K562 (cell line): Measurements from ENCODE around the gene SLC25A15. TPM values are rescaled to one million over a fixed set of nuclear protein-coding genes. Genes with fewer than 3 reads are reported as not detected.

ENCODE experiments used
- ATAC-seq: fragments of 200-7000 bp; cut with Tn5 transposase; 3 replicates; pipeline ENCODE4 v1.9.1; 2020; ENCODE audit warnings: moderate library complexity
- BruUV-seq: library from RNA; stranded (reverse); fragments of 400-500 nt; replicated peaks from 2 replicates; lab custom pipeline; 2021; lab: Mats Ljungman, UMichigan
- CTCF ChIA-PET: fragments of 300-600 bp; formaldehyde crosslinking; extraction: SDS; loops from one replicate; lab custom pipeline; 2021; ENCODE audit warnings: low intra/inter-chr PET ratio; lab: Yijun Ruan, JAX
- POLR2A ChIA-PET: fragments of 300-600, 350-650 bp; sonication (Branson Sonifier 250); formaldehyde crosslinking; extraction: SDS; loops from one replicate; lab custom pipeline; 2021; ENCODE audit warnings: antibody characterized with exemption, inconsistent platforms; lab: Yijun Ruan, JAX
- DNase-seq, 4 experiments: peaks; one replicate each; pipeline versions ENCODE4 v3.0.0 to v3.0.0-alpha.2; 2011 to 2018; ENCODE audit warnings: low spot score in 3 of 4, mixed read lengths in 3 of 4; ENCODE audit errors: extremely low read depth in 1 of 4
- FAIRE-seq: peaks from 2 replicates; lab custom pipeline; 2011; peaks lifted over from hg19 to GRCh38; lab: Jason Lieb, UNC
- H2AFZ ChIP-seq: 2 replicates; pipeline ENCODE4 v1.6.0; 2011; ENCODE audit warnings: low read depth, low read length, control low read depth, inconsistent platforms
- H3K27ac ChIP-seq: fragments of 200-600 bp; 3 replicates; pipeline ENCODE4 v1.8.0; 2011; ENCODE audit warnings: low read depth, mild to moderate bottlenecking, control low read depth, inconsistent platforms, low read length, moderate library complexity, mixed read lengths; ENCODE audit errors: extremely low read depth
- H3K27me3 ChIP-seq, 2 experiments: fragments of 300-600 bp in 1 of 2; 2 replicates in 1 of 2; 3 replicates in 1 of 2; pipeline versions ENCODE4 v1.6.0 to v1.8.0; 2011; ENCODE audit warnings: inconsistent platforms in 2 of 2, low read length in 2 of 2, mild to moderate bottlenecking in 1 of 2, mixed read lengths in 1 of 2, moderate library complexity in 1 of 2; ENCODE audit not compliant: control insufficient read depth in 2 of 2, insufficient read depth in 2 of 2
- H3K36me3 ChIP-seq: fragments of 300-600 bp; 3 replicates; pipeline ENCODE4 v1.8.0; 2011; ENCODE audit warnings: mild to moderate bottlenecking, low read length, inconsistent platforms; ENCODE audit not compliant: control insufficient read depth, insufficient read depth
- H3K4me1 ChIP-seq, 2 experiments: fragments of 200-600 bp in 1 of 2; replicated peaks in 1 of 2; 2 replicates in 1 of 2; 3 replicates in 1 of 2; pipeline versions ENCODE4 v1.5.1 to v1.8.0; 2011; ENCODE audit warnings: inconsistent platforms in 2 of 2, low read length in 2 of 2, mild to moderate bottlenecking in 1 of 2, mixed read lengths in 1 of 2, moderate library complexity in 1 of 2; ENCODE audit not compliant: control insufficient read depth in 2 of 2, insufficient read depth in 2 of 2
- H3K4me2 ChIP-seq: 2 replicates; pipeline ENCODE4 v1.6.1; 2011; ENCODE audit warnings: low read length, control low read depth, inconsistent platforms, mixed read lengths; ENCODE audit not compliant: insufficient read depth
- H3K4me3 ChIP-seq: fragments of 200-600 bp; sonication (generic), shearing (Covaris generic); 2 replicates; pipeline ENCODE4 v1.5.1; 2016; ENCODE audit warnings: control low read depth, inconsistent platforms
- H3K79me2 ChIP-seq: fragments of 200-600 bp; 3 replicates; pipeline ENCODE4 v1.8.0; 2011; ENCODE audit warnings: low read length, inconsistent platforms; ENCODE audit not compliant: control insufficient read depth, insufficient read depth
- H3K9ac ChIP-seq, 2 experiments: 2 replicates each; pipeline versions ENCODE4 v1.6.0 to v1.6.1; 2011; ENCODE audit warnings: low read depth in 2 of 2, low read length in 2 of 2, control low read depth in 1 of 2, inconsistent platforms in 1 of 2, mild to moderate bottlenecking in 1 of 2, mixed read lengths in 1 of 2; ENCODE audit not compliant: insufficient read depth in 1 of 2
- H3K9me1 ChIP-seq: one replicate; pipeline ENCODE4 v1.6.0; 2011; ENCODE audit warnings: inconsistent platforms, mild to moderate bottlenecking, low read length, moderate library complexity; ENCODE audit not compliant: control insufficient read depth, insufficient read depth
- H3K9me3 ChIP-seq: replicated peaks from 2 replicates; pipeline ENCODE4 v1.5.1; 2011; ENCODE audit warnings: low read depth, low read length, inconsistent platforms; ENCODE audit not compliant: control insufficient read depth, insufficient read depth
- H4K20me1 ChIP-seq: replicated peaks from 2 replicates; pipeline ENCODE4 v1.6.1; 2011; ENCODE audit warnings: low read length, inconsistent platforms, mixed read lengths; ENCODE audit not compliant: control insufficient read depth, insufficient read depth
- E2F6 ChIP-seq, 2 experiments: IDR thresholded peaks; 2 replicates each; pipeline ENCODE4 v1.6.1; 2011; ENCODE audit warnings: borderline replicate concordance in 1 of 2, control low read depth in 1 of 2, low read depth in 1 of 2, low read length in 1 of 2, mild to moderate bottlenecking in 1 of 2, mixed read lengths in 1 of 2, moderate library complexity in 1 of 2; ENCODE audit not compliant: insufficient read depth in 1 of 2, insufficient read length in 1 of 2, poor library complexity in 1 of 2, severe bottlenecking in 1 of 2; ENCODE audit errors: extremely low read depth in 1 of 2
- HNRNPL ChIP-seq: fragments of 200-400 bp; formaldehyde crosslinking; IDR thresholded peaks from 2 replicates; pipeline ENCODE4 v1.6.1; 2017; ENCODE audit warnings: low read depth, mild to moderate bottlenecking, low read length
- NFE2L1 ChIP-seq: fragments of 450-650 bp; IDR thresholded peaks from 2 replicates; pipeline ENCODE4 v1.6.1; 2016; ENCODE audit warnings: missing genetic modification characterization, low read depth, mild to moderate bottlenecking, missing compliant biosample characterization, moderate library complexity, borderline replicate concordance
- RBM14 ChIP-seq: fragments of 200-400 bp; formaldehyde crosslinking; IDR thresholded peaks from 2 replicates; pipeline ENCODE4 v1.6.1; 2018; ENCODE audit warnings: low read depth, mild to moderate bottlenecking, low read length, moderate library complexity, borderline replicate concordance; ENCODE audit not compliant: insufficient read depth
- RBM17 ChIP-seq: fragments of 200-400 bp; formaldehyde crosslinking; IDR thresholded peaks from 2 replicates; pipeline ENCODE4 v1.6.1; 2017; ENCODE audit warnings: low read depth, mild to moderate bottlenecking, low read length, borderline replicate concordance
- RBM25 ChIP-seq: fragments of 200-400 bp; formaldehyde crosslinking; IDR thresholded peaks from 2 replicates; pipeline ENCODE4 v1.6.1; 2018; ENCODE audit warnings: low read length, low read depth, moderate library complexity; ENCODE audit not compliant: severe bottlenecking
- RHOXF2B ChIP-seq: fragments of 250-450 bp; sonication (Bioruptor Pico); conservative IDR thresholded peaks from 2 replicates; pipeline ENCODE4 v1.5.1; 2021
- TAF7 ChIP-seq: fragments of 450-650 bp; IDR thresholded peaks from 2 replicates; pipeline ENCODE4 v1.6.1; 2016; ENCODE audit warnings: missing genetic modification characterization, missing compliant biosample characterization
- TCF7 ChIP-seq: sonication (generic); IDR thresholded peaks from 2 replicates; pipeline ENCODE4 v1.6.1; 2016; ENCODE audit warnings: antibody characterized with exemption, borderline replicate concordance
- THRAP3 ChIP-seq: fragments of 450-650 bp; IDR thresholded peaks from 2 replicates; pipeline ENCODE4 v1.6.1; 2016; ENCODE audit warnings: mild to moderate bottlenecking, inconsistent platforms, borderline replicate concordance
- WGBS: fragments of 100-300 bp; shearing (Covaris generic); methylation state at CpG from one replicate; pipeline ENCODE4 v1.1.6; 2016; ENCODE audit warnings: low coverage, mixed read lengths; ENCODE audit not compliant: insufficient coverage; ENCODE audit errors: missing lambda C conversion rate; 5-methylcytosine and 5-hydroxymethylcytosine counted together
- in situ Hi-C: fragments of 300-500 bp; cut with MboI; formaldehyde crosslinking; loops from 4 replicates; pipeline ENCODE4 v1.15.0; 2018; ENCODE audit warnings: inconsistent platforms, mixed read lengths
- intact Hi-C: fragments of 100-400 bp; cut with micrococcal nuclease; formaldehyde crosslinking; loops from 2 replicates; pipeline ENCODE4 v1.14.2; 2022
- polyA plus RNA-seq, 8 experiments: library from polyadenylated mRNA; depleted of rRNA in 4 of 8; stranded (reverse) in 5 of 8; unstranded in 3 of 8; fragments of >200 nt; fragmentation: Nextera tagmentation in 2 of 8; fragmentation: Illumina TruSeq in 1 of 8; extraction: Ambion mirVana in 2 of 8; extraction: Trizol in 1 of 8; gene quantifications; 2 replicates each; pipeline versions ENCODE4 v1.2.1 to v1.2.3, GENCODE V29; 2011 to 2014; ENCODE audit warnings: inconsistent platforms in 1 of 8, missing spikeins in 1 of 8
- total RNA-seq, 7 experiments: library from RNA; depleted of rRNA in 6 of 7; stranded (reverse); fragments of >200 nt in 6 of 7; fragmentation: Illumina TruSeq in 2 of 7; extraction: Trizol in 2 of 7; gene quantifications; 2 replicates each; pipeline versions ENCODE4 v1.2.1 to v1.2.3, GENCODE V29; 2011 to 2021; ENCODE audit warnings: low replicate concordance in 1 of 7
- TF ChIP-seq, protein P1 (sequence below), 2 experiments: fragments of 450-650 bp; IDR thresholded peaks; 2 replicates each; pipeline ENCODE4 v1.6.1; 2016; ENCODE audit warnings: mild to moderate bottlenecking in 2 of 2, borderline replicate concordance in 1 of 2, low read depth in 1 of 2, moderate library complexity in 1 of 2

Gene SLC25A15
- total and polyA plus RNA-seq, 9 of the 15 experiments (the other 6 are each of a cell fraction or from before 2014, with no cell fraction given): 3.5 to 30.5 (median 20.3) TPM

GRCh38 chr13:40799508-40799907 lies 10.1 kb downstream of the SLC25A15 start (continued):
- TF ChIP-seq RBM25 (no peak), TAF7 (tag) (no peak), NFE2L1 (tag) (no peak)

- H3K9me3 ChIP-seq: no peaks in the 10 kb centered on the region
- H3K9ac ChIP-seq: no peak overlapping the region
- no peaks in the 10 kb centered on the region for H3K9me1 ChIP-seq
- BruUV-seq: no TSS peak
- H4K20me1 ChIP-seq: no peaks in the 10 kb centered on the region
- H3K4me1 ChIP-seq: no peaks in the 10 kb centered on the region; a peak in 1 of 5 replicates
- WGBS: 63% methylated on average over 5 of the region's 5 CpGs
- in situ Hi-C loops (no loop called here), intact Hi-C loops (no loop called here)
- FAIRE-seq (no peak), ATAC-seq (no peak), DNase-seq (no peak)
- no peaks in the 10 kb centered on the region for H3K27me3 ChIP-seq
- no peak overlapping the region for H2AFZ ChIP-seq
- H3K4me2 ChIP-seq: no peak overlapping the region
- no peak overlapping the region for H3K4me3 ChIP-seq
- no peak overlapping the region for H3K27ac ChIP-seq
- CTCF ChIA-PET: no interaction called here
- peaks cover 40% of the 10 kb centered on the region; the same call in 2 of the 3 replicates for H3K36me3 ChIP-seq
- no peaks in the 10 kb centered on the region for H3K79me2 ChIP-seq
- POLR2A ChIA-PET: no interaction called here
- TF ChIP-seq TCF7 (no peak), THRAP3 (no peak), RBM17 (no peak), RBM14 (no peak), RHOXF2B (CRISPR knock-in tag) (no peak), HNRNPL (no peak), E2F6 (IDR thresholded peaks at IDR 0.05; ENCODE audit: borderline replicate concordance in 1 of 2, extremely low read depth in 1 of 2, insufficient read depth in 1 of 2, insufficient read length in 1 of 2, low read depth in 1 of 2, low read length in 1 of 2, poor library complexity in 1 of 2, severe bottlenecking in 1 of 2) (no peak)
- TF ChIP-seq, protein P1, sequence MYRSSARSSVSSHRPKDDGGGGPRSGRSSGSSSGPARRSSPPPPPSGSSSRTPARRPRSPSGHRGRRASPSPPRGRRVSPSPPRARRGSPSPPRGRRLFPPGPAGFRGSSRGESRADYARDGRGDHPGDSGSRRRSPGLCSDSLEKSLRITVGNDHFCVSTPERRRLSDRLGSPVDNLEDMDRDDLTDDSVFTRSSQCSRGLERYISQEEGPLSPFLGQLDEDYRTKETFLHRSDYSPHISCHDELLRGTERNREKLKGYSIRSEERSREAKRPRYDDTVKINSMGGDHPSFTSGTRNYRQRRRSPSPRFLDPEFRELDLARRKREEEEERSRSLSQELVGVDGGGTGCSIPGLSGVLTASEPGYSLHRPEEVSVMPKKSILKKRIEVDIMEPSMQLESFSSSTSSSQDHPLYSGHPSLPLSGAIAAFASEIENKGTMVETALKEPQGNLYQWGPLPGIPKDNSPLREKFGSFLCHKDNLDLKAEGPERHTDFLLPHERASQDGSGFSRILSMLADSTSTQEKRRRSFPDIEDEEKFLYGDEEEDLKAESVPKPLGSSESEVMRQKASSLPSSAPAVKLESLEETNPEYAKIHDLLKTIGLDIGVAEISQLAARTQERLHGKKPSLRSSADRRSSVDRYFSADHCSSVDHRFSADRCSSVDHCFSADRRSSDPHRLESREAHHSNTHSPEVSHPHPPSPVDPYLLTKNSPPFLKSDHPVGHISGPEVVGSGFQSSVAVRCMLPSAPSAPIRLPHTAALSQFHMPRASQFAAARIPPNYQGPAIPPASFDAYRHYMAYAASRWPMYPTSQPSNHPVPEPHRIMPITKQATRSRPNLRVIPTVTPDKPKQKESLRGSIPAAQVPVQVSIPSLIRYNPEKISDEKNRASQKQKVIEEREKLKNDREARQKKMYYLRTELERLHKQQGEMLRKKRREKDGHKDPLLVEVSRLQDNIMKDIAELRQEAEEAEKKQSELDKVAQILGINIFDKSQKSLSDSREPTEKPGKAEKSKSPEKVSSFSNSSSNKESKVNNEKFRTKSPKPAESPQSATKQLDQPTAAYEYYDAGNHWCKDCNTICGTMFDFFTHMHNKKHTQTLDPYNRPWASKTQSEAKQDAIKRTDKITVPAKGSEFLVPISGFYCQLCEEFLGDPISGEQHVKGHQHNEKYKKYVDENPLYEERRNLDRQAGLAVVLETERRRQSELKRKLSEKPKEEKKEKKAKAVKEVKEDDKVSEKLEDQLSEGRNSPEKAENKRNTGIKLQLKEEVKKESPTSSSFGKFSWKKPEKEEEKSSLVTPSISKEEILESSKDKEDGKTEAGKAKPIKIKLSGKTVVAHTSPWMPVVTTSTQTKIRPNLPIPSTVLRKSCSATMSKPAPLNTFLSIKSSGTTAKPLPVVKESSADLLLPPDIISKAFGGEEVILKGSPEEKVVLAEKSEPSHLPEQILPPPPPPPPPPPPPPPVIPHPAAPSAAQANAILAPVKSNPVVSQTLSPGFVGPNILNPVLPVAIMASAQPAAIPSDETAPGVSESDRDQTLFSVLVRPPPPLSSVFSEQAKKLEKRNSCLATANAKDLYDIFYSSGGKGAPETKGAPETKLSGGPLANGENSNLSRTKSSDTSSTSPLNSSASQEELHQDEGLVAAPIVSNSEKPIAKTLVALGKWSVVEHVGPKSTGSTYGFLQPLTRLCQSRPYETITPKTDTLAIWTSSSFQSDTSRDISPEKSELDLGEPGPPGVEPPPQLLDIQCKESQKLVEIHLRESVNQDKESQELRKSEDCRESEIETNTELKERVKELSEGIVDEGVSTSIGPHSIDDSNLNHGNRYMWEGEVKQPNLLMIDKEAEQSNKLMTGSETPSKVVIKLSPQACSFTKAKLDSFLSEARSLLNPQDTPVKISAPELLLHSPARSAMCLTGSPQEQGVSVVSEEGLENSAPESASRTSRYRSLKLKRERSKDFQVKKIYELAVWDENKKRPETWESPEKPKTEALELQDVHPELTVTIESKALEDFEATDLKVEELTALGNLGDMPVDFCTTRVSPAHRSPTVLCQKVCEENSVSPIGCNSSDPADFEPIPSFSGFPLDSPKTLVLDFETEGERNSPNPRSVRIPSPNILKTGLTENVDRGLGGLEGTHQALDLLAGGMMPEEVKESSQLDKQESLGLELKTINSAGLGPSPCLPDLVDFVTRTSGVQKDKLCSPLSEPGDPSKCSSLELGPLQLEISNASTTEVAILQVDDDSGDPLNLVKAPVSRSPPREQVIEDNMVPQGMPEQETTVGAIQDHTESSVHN (IDR thresholded peaks at IDR 0.05; ENCODE audit: borderline replicate concordance in 1 of 2, low read depth in 1 of 2): no peak
These were observed 11.1 kb downstream of the SLC25A15 start for GRCh38 chr13:40800559-40800958.
